ENCODE measurements around the gene CCDC184. TPM values are rescaled to one million over a fixed set of nuclear protein-coding genes. Genes with fewer than 3 reads are reported as not detected.
"Not testable (repeated sequence)": the region's sequence is repeated elsewhere in the genome, so short reads cannot be mapped to it uniquely, and the experiment has no call there.

Gene CCDC184
- polyA plus RNA-seq, 1 donor (not counting 4 experiments of a cell fraction or from before 2014, with no cell fraction given), result 0.21 TPM

DNA sequence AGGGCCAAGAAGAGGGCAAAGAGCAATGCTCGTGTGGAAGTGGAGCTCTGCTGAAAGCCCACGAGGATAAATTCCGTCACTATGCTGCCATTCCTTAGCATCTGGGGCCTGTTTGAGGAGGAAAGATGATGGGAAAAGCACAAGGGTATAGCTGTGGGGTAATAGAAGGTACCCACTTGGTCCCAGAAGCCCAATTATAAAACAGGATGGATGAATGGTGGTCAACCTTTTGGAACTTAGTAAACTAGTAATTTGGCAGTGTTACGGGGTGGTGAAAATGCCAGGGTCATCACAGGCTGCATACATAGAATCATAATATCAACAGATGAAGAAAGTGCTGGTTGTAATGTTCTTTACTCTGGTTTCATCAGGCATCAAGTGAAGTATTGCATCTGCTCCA, 19.7 kb downstream of the CCDC184 start, which contains the start of gene OR10AD1:
Gene OR10AD1 (minus strand): TSS at position 101 of the 400 bp plus-strand sequence. CDS start 0 bp downstream, at position 101.
- no peak for TF ChIP-seq EZH2 (IDR thresholded peaks at IDR 0.05; ENCODE audit: low read length)
- TF ChIP-seq, protein P1, sequence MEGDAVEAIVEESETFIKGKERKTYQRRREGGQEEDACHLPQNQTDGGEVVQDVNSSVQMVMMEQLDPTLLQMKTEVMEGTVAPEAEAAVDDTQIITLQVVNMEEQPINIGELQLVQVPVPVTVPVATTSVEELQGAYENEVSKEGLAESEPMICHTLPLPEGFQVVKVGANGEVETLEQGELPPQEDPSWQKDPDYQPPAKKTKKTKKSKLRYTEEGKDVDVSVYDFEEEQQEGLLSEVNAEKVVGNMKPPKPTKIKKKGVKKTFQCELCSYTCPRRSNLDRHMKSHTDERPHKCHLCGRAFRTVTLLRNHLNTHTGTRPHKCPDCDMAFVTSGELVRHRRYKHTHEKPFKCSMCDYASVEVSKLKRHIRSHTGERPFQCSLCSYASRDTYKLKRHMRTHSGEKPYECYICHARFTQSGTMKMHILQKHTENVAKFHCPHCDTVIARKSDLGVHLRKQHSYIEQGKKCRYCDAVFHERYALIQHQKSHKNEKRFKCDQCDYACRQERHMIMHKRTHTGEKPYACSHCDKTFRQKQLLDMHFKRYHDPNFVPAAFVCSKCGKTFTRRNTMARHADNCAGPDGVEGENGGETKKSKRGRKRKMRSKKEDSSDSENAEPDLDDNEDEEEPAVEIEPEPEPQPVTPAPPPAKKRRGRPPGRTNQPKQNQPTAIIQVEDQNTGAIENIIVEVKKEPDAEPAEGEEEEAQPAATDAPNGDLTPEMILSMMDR (optimal IDR thresholded peaks at IDR 0.05 in 1 of 3, IDR thresholded peaks at IDR 0.05 in 1 of 3, conservative IDR thresholded peaks at IDR 0.05 in 1 of 3; ENCODE audit: extremely low read depth in 1 of 3, insufficient read depth in 2 of 3, low read length in 3 of 3), result no peak
- no peaks in the 10 kb centered on the region for H3K9me3 ChIP-seq (ENCODE audit: control insufficient read depth, low read depth, low read length)
- no peak within 1 kb of the TSS for H3K27ac ChIP-seq (ENCODE audit: control insufficient read depth, insufficient read depth, low read length)
- FAIRE-seq (no peak), DNase-seq (ENCODE audit: low read depth, low spot score) (no peak)
- H3K27me3 ChIP-seq (ENCODE audit: control insufficient read depth, extremely low read depth, insufficient read depth, low read length), result no peaks in the 10 kb centered on the region
- H4K20me1 ChIP-seq (ENCODE audit: control insufficient read depth, extremely low read depth, insufficient read depth, low read length), result no peaks in the 10 kb centered on the region
- no peak within 1 kb of the TSS for H3K4me3 ChIP-seq (ENCODE audit: control insufficient read depth in 2 of 3, extremely low read depth in 1 of 3, insufficient read depth in 2 of 3, low read depth in 1 of 3, low read length in 3 of 3)
- no peaks in the 10 kb centered on the region for H3K79me2 ChIP-seq (ENCODE audit: control insufficient read depth, insufficient read depth, low read length)
- H3K4me2 ChIP-seq (ENCODE audit: control insufficient read depth, extremely low read depth, insufficient read depth, low read depth, low read length), result no peak within 1 kb of the TSS
- no peaks in the 10 kb centered on the region for H3K4me1 ChIP-seq (ENCODE audit: control insufficient read depth, extremely low read depth, insufficient read depth, low read length)
- no peaks in the 10 kb centered on the region for H3K9me1 ChIP-seq (ENCODE audit: control insufficient read depth, extremely low read depth, insufficient read depth, low read length)
- no peak within 1 kb of the TSS for H3K9ac ChIP-seq (ENCODE audit: control insufficient read depth, extremely low read depth, insufficient read depth, low read length)
- H2AFZ ChIP-seq (ENCODE audit: control insufficient read depth, low read length), result no peak within 1 kb of the TSS
- dilution Hi-C loops (cut with MboI; ENCODE audit: extremely low pct_ligation_motif_present, low sequenced_read_pairs), result no loop called here
- no peaks in the 10 kb centered on the region for H3K36me3 ChIP-seq (ENCODE audit: control insufficient read depth in 2 of 2, extremely low read depth in 1 of 2, insufficient read depth in 2 of 2, low read length in 2 of 2)

DNA sequence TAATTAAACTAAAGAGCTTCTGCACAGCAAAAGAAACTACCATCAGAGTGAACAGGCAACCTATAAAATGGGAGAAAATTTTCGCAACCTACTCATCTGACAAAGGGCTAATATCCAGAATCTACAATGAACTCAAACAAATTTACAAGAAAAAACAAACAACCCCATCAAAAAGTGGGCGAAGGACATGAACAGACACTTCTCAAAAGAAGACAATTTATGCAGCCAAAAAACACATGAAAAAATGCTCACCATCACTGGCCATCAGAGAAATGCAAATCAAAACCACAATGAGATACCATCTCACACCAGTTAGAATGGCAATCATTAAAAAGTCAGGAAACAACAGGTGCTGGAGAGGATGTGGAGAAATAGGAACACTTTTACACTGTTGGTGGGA, 26.1 kb downstream of the CCDC184 start:
- H3K4me2 ChIP-seq (ENCODE audit: control insufficient read depth, extremely low read depth, insufficient read depth, low read depth, low read length); FAIRE-seq; H3K27me3 ChIP-seq (ENCODE audit: control insufficient read depth, extremely low read depth, insufficient read depth, low read length); H3K4me1 ChIP-seq (ENCODE audit: control insufficient read depth, extremely low read depth, insufficient read depth, low read length); H4K20me1 ChIP-seq (ENCODE audit: control insufficient read depth, extremely low read depth, insufficient read depth, low read length); H3K9me3 ChIP-seq (ENCODE audit: control insufficient read depth, low read depth, low read length); H3K79me2 ChIP-seq (ENCODE audit: control insufficient read depth, insufficient read depth, low read length); dilution Hi-C loops (cut with MboI; ENCODE audit: extremely low pct_ligation_motif_present, low sequenced_read_pairs); H3K4me3 ChIP-seq (ENCODE audit: control insufficient read depth in 2 of 3, extremely low read depth in 1 of 3, insufficient read depth in 2 of 3, low read depth in 1 of 3, low read length in 3 of 3); H3K27ac ChIP-seq (ENCODE audit: control insufficient read depth, insufficient read depth, low read length); H3K9me1 ChIP-seq (ENCODE audit: control insufficient read depth, extremely low read depth, insufficient read depth, low read length); H2AFZ ChIP-seq (ENCODE audit: control insufficient read depth, low read length); H3K9ac ChIP-seq (ENCODE audit: control insufficient read depth, extremely low read depth, insufficient read depth, low read length); H3K36me3 ChIP-seq (ENCODE audit: control insufficient read depth in 2 of 2, extremely low read depth in 1 of 2, insufficient read depth in 2 of 2, low read length in 2 of 2); DNase-seq (ENCODE audit: low read depth, low spot score): not testable (repeated sequence)

DNA sequence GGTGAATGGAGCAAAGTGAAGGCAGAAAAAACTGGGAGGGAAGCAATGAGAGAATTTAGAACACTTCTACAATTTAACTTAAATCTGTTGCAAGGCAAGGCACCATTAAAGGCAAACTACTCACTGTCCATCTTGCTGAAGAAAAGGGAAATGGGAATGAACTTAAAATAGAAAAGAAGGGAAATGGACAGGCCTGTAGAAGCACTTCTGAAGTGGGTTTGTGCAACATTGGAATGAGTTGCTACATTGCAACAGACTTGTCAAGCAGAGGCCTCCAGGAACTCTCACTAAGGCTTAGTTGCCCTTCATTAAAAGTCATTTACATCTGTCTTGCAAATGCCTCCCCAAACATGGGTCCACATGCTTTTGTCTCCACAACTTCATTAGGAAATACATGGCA, 33.3 kb downstream of the CCDC184 start:
- H3K79me2 ChIP-seq (ENCODE audit: control insufficient read depth, insufficient read depth, low read length), result no peaks in the 10 kb centered on the region
- no peaks in the 10 kb centered on the region for H3K9me3 ChIP-seq (ENCODE audit: control insufficient read depth, low read depth, low read length)
- H3K9me1 ChIP-seq (ENCODE audit: control insufficient read depth, extremely low read depth, insufficient read depth, low read length), result no peaks in the 10 kb centered on the region
- no peak overlapping the region for H2AFZ ChIP-seq (ENCODE audit: control insufficient read depth, low read length)
- no peaks in the 10 kb centered on the region for H3K36me3 ChIP-seq (ENCODE audit: control insufficient read depth in 2 of 2, extremely low read depth in 1 of 2, insufficient read depth in 2 of 2, low read length in 2 of 2)
- no peak for DNase-seq (ENCODE audit: low read depth, low spot score)
- H3K27me3 ChIP-seq (ENCODE audit: control insufficient read depth, extremely low read depth, insufficient read depth, low read length), result peaks cover 8% of the 10 kb centered on the region
- no peak overlapping the region for H3K4me3 ChIP-seq (ENCODE audit: control insufficient read depth in 2 of 3, extremely low read depth in 1 of 3, insufficient read depth in 2 of 3, low read depth in 1 of 3, low read length in 3 of 3)
- H3K27ac ChIP-seq (ENCODE audit: control insufficient read depth, insufficient read depth, low read length), result no peak overlapping the region
- dilution Hi-C loops (cut with MboI; ENCODE audit: extremely low pct_ligation_motif_present, low sequenced_read_pairs), result no loop called here
- H3K4me2 ChIP-seq (ENCODE audit: control insufficient read depth, extremely low read depth, insufficient read depth, low read depth, low read length), result no peak overlapping the region
- H3K4me1 ChIP-seq (ENCODE audit: control insufficient read depth, extremely low read depth, insufficient read depth, low read length), result no peaks in the 10 kb centered on the region
- TF ChIP-seq EZH2 (IDR thresholded peaks at IDR 0.05; ENCODE audit: low read length), result no peak
- TF ChIP-seq, protein P1 (optimal IDR thresholded peaks at IDR 0.05 in 1 of 3, IDR thresholded peaks at IDR 0.05 in 1 of 3, conservative IDR thresholded peaks at IDR 0.05 in 1 of 3; ENCODE audit: extremely low read depth in 1 of 3, insufficient read depth in 2 of 3, low read length in 3 of 3), result no peak
- no peak for FAIRE-seq
- H3K9ac ChIP-seq (ENCODE audit: control insufficient read depth, extremely low read depth, insufficient read depth, low read length), result no peak overlapping the region
- no peaks in the 10 kb centered on the region for H4K20me1 ChIP-seq (ENCODE audit: control insufficient read depth, extremely low read depth, insufficient read depth, low read length)
